Upper lobe of right lung (tissue), 1 donor: ENCODE data around the gene SAMHD1. TPM values are rescaled to one million over a fixed set of nuclear protein-coding genes. Genes with fewer than 3 reads are reported as not detected.
"Not testable (repeated sequence)": the region's sequence is repeated elsewhere in the genome, so short reads cannot be mapped to it uniquely, and the experiment has no call there.

ENCODE experiments used
- ATAC-seq: fragments of 200-7000 bp; cut with Tn5 transposase; one replicate; pipeline ENCODE4 v1.9.1; 2020; ENCODE audit warnings: mild to moderate bottlenecking, moderate library complexity
- DNase-seq: peaks from one replicate; pipeline ENCODE4 v3.0.0-alpha.2; 2020
- H3K27ac ChIP-seq: fragments of 200-600 bp; one replicate; pipeline ENCODE4 v1.8.0; 2022
- H3K27me3 ChIP-seq: fragments of 200-600 bp; one replicate; pipeline ENCODE4 v1.8.0; 2022; ENCODE audit warnings: mild to moderate bottlenecking
- H3K36me3 ChIP-seq: fragments of 200-600 bp; one replicate; pipeline ENCODE4 v1.8.0; 2022
- H3K4me1 ChIP-seq: fragments of 200-600 bp; one replicate; pipeline ENCODE4 v1.8.0; 2022
- H3K4me3 ChIP-seq: fragments of 200-600 bp; one replicate; pipeline ENCODE4 v1.8.0; 2022; ENCODE audit warnings: mild to moderate bottlenecking
- H3K9me3 ChIP-seq: fragments of 200-600 bp; one replicate; pipeline ENCODE4 v1.8.0; 2022
- CTCF ChIP-seq: fragments of 200-600 bp; IDR thresholded peaks from one replicate; pipeline ENCODE4 v1.8.0; 2022; ENCODE audit warnings: antibody characterized with exemption
- intact Hi-C: fragments of 100-400 bp; cut with DNase I; formaldehyde crosslinking; loops from one replicate; pipeline ENCODE4 v1.11.0; 2022
- total RNA-seq: library from RNA; stranded (reverse); fragmentation: NEBNext Ultra II Directional; extraction: Animal tissue kit (Norgen Biotek cat#: 25700); gene quantifications from one replicate; pipeline ENCODE4 v1.2.1, GENCODE V29; 2021
- donor health status: DM: no; HTN: yes; CAD: no; lungs with severe emphysema.

Gene SAMHD1
- total RNA-seq, 1 donor from 2014 or later: 177 TPM

DNA sequence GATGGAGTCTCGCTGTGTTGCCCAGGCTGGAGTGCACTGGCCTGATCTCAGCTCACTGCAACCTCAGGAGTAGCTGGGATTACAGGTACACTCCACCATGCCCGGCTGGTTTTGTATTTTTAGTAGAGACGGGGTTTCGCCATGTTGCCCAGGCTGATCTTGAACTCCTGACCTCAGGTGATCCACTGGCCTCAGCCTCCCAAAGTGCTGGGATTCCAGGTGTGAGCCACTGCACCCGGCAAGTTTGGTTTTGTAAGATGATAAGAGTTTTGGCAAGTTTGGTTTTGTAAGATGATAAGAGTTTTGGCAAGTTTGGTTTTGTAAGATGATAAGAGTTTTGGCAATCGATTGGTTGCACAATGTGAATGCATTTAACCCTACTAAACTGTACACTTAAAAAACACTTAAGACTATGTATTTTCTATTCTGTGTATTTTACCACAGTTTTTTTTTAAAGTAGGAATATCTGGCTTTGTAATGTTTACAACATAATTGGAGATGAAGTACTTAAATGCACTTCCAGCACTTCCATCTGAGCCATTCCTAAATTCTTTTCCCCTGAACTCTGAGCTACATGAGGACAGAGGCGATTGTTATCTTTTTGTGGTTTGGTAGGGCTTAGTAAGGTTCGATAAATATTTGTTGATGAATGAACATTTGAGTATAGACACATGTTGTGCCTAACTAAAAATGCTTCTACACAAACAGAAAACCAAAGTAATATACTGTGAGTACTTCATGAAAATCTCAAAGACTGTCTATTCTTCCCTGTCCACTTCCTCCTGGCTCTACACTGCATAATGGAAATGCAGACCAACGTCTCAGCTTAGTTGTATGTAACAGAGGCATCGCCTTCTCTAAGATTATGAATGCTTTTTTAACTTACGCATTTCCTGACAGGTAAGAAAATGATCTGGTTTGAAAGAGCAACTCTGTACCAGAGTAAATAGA, 18.8 kb downstream of the SAMHD1 start:
- DNase-seq (peak; percentile 53), ATAC-seq (peak; percentile 39)
- intact Hi-C loops: no loop called here
- TF ChIP-seq CTCF: no peak
- Histone ChIP-seq H3K4me3 (no peak overlapping the region), H3K27me3 (no peaks in the 10 kb centered on the region), H3K9me3 (no peaks in the 10 kb centered on the region), H3K4me1 (peaks cover 49% of the 10 kb centered on the region), H3K36me3 (peaks cover 84% of the 10 kb centered on the region), H3K27ac (peak overlapping the region; percentile 36)

DNA sequence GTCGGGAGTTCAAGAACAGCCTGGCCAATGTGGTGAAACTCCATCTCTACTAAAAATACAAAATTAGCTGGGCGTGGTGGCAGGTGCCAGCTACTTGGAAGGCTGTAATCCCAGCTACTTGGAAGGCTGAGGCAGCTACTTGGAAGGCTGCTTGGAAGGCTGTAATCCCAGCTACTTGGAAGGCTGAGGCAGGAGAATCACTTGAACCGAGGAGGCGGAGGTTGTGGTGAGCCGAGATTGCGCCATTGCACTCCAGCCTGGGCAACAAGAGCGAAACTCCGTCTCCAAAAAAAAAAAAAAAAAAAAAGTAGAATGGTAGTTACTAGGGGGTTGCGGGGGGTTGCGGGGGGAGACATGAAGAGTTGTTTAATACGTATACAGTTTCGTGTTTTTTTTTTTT, 19.4 kb downstream of the SAMHD1 start:
- Histone ChIP-seq H3K36me3 (peaks cover 90% of the 10 kb centered on the region), H3K27ac (peak overlapping the region; percentile 47), H3K4me1 (peaks cover 43% of the 10 kb centered on the region)
- H3K4me3 ChIP-seq, H3K9me3 ChIP-seq, H3K27me3 ChIP-seq, intact Hi-C loops: not testable (repeated sequence)
- DNase-seq (peak; percentile 68), ATAC-seq (peak; percentile 35)

GRCh38 chr20:36929691-36930090, 21.8 kb downstream of the SAMHD1 start:
- H3K27me3 ChIP-seq: no peaks in the 10 kb centered on the region
- DNase-seq (peak; percentile 21), ATAC-seq (no peak)
- intact Hi-C loops: no loop called here
- no peak overlapping the region for H3K27ac ChIP-seq
- H3K36me3 ChIP-seq: peaks cover 94% of the 10 kb centered on the region
- H3K4me3 ChIP-seq: no peak overlapping the region
- H3K4me1 ChIP-seq: peaks cover 30% of the 10 kb centered on the region
- no peak for TF ChIP-seq CTCF
- H3K9me3 ChIP-seq: no peaks in the 10 kb centered on the region

GRCh38 chr20:36929290-36929689, 22.2 kb downstream of the SAMHD1 start:
- TF ChIP-seq CTCF: no peak
- peaks cover 94% of the 10 kb centered on the region for H3K36me3 ChIP-seq
- H3K27me3 ChIP-seq: no peaks in the 10 kb centered on the region
- no peak overlapping the region for H3K27ac ChIP-seq
- ATAC-seq (no peak), DNase-seq (no peak)
- peaks cover 30% of the 10 kb centered on the region for H3K4me1 ChIP-seq
- intact Hi-C loops: no loop called here
- no peaks in the 10 kb centered on the region for H3K9me3 ChIP-seq
- H3K4me3 ChIP-seq: no peak overlapping the region

DNA sequence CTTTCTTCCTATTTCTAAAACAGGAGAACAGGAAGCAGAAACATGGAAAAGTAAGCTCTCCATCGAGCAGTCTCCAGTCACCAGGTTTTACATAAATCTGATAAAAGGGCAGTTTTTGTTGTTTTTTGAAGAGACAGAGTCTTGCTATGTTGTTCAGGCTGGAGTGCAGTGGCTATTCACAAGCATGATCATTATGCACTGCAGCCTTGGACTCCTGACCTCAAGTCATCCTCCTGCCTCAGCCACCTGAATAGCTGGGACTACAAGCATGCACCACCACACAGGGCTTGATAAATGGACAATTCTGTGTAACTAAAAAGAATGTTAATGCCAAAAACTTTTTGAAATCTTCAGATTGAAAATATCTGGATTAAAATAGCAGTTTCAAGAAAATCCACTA, 23.8 kb downstream of the SAMHD1 start:
- no peak for DNase-seq
- peaks cover 94% of the 10 kb centered on the region for H3K36me3 ChIP-seq
- H3K9me3 ChIP-seq: no peaks in the 10 kb centered on the region
- no peak overlapping the region for H3K27ac ChIP-seq
- no peak for TF ChIP-seq CTCF
- H3K4me1 ChIP-seq: peaks cover 21% of the 10 kb centered on the region
- no peak overlapping the region for H3K4me3 ChIP-seq
- no peak for ATAC-seq
- H3K27me3 ChIP-seq: no peaks in the 10 kb centered on the region
- intact Hi-C loops: no loop called here

- no peak overlapping the region for H3K27ac ChIP-seq
- intact Hi-C loops: no loop called here
- no peaks in the 10 kb centered on the region for H3K27me3 ChIP-seq
- H3K4me1 ChIP-seq: peaks cover 16% of the 10 kb centered on the region
- no peaks in the 10 kb centered on the region for H3K9me3 ChIP-seq
- ATAC-seq (no peak), DNase-seq (no peak)
- H3K4me3 ChIP-seq: no peak overlapping the region
- H3K36me3 ChIP-seq: peaks cover 99% of the 10 kb centered on the region
- TF ChIP-seq CTCF: no peak
Measured at GRCh38 chr20:36926653-36927200, 24.8 kb downstream of the SAMHD1 start.
